Tibial nerve (tissue), 4 donors: ENCODE measurements around the gene C3orf22. TPM values are rescaled to one million over a fixed set of nuclear protein-coding genes. Genes with fewer than 3 reads are reported as not detected.

Experiments
- DNase-seq, 2 donors: peaks; one replicate each; pipeline ENCODE4 v3.0.0-alpha.2; 2019; ENCODE audit warnings: low spot score in 2 of 2
- H3K27ac ChIP-seq, 4 donors: fragments of 200-600 bp; sonication (generic) in 3 of 4; one replicate each; pipeline ENCODE4 v1.5.1; 2017 to 2019; ENCODE audit warnings: mild to moderate bottlenecking in 1 of 4
- H3K27me3 ChIP-seq, 2 donors: fragments of 200-600 bp; sonication (generic) in 1 of 2; one replicate each; pipeline versions ENCODE4 v1.5.1 to v1.6.0; 2017 to 2019
- H3K36me3 ChIP-seq, 3 donors: fragments of 200-600 bp; sonication (generic); one replicate each; pipeline ENCODE4 v1.5.1; 2018 to 2019
- H3K4me1 ChIP-seq, 4 donors: fragments of 200-600 bp; sonication (generic) in 3 of 4; one replicate each; pipeline ENCODE4 v1.5.1; 2017 to 2019
- H3K4me3 ChIP-seq, 4 donors: fragments of 200-600 bp; sonication (generic) in 3 of 4; one replicate each; pipeline ENCODE4 v1.5.1; 2017 to 2019; ENCODE audit warnings: mild to moderate bottlenecking in 1 of 4, moderate library complexity in 1 of 4
- H3K9me3 ChIP-seq, 4 donors: fragments of 200-600 bp; sonication (generic) in 3 of 4; one replicate each; pipeline ENCODE4 v1.5.1; 2017 to 2019
- EP300 ChIP-seq, 2 donors: sonication (generic); formaldehyde crosslinking; IDR thresholded peaks; one replicate each; pipeline ENCODE4 v1.6.1; 2017; ENCODE audit warnings: antibody characterized with exemption in 2 of 2, mild to moderate bottlenecking in 1 of 2
- POLR2A ChIP-seq, 2 donors: fragments of 450-650 bp; IDR thresholded peaks; one replicate each; pipeline ENCODE4 v1.6.1; 2017; ENCODE audit warnings: antibody characterized with exemption in 2 of 2, mild to moderate bottlenecking in 2 of 2, moderate library complexity in 2 of 2
- WGBS, 2 donors: methylation state at CpG; one replicate each; pipeline ENCODE4 v1.1.5; 2018; 5-methylcytosine and 5-hydroxymethylcytosine counted together
- total RNA-seq, 4 donors: library from RNA; depleted of rRNA; stranded (reverse); fragments of >200 nt; gene quantifications; one replicate each; pipeline ENCODE4 v1.1.0, GENCODE V29; 2016
- TF ChIP-seq, protein P1 (sequence below), 5 experiments: fragments of 200-600 bp in 3 of 5; fragments of 450-650 bp in 2 of 5; sonication (generic) in 3 of 5; IDR thresholded peaks; one replicate each; pipeline ENCODE4 v1.5.1; 2016 to 2019; ENCODE audit warnings: antibody characterized with exemption in 5 of 5, mild to moderate bottlenecking in 3 of 5, moderate library complexity in 2 of 5

C3orf22 gene
- total RNA-seq, 4 donors from 2014 or later = not detected

DNA sequence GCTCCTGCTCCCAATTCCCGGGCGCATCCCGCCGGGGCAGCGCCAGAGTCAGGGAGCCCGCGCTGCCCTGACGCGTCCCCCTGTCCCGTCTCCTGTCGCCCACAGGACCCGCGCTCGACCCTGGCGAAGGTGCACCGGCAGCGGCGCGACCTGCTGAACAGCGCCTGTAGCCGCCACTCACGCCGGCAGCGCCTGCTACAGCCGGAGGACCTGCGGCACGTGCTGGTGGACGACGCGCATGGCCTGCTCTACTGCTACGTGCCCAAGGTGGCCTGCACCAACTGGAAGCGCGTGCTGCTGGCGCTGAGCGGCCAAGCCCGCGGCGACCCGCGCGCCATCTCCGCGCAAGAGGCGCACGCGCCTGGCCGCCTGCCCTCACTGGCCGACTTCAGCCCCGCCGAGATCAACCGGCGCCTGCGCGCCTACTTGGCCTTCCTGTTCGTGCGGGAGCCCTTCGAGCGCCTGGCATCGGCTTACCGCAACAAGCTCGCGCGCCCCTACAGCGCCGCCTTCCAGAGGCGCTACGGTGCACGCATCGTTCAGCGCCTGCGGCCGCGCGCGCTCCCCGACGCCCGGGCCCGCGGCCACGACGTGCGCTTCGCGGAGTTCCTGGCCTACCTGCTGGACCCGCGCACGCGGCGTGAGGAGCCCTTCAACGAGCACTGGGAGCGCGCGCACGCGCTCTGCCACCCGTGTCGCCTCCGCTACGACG lies 16.9 kb downstream of the C3orf22 start:
- whole genome bisulfite sequencing, 2 donors = 41 to 44% methylated on average over 50 to 77 of the region's 101 CpGs
- TF ChIP-seq POLR2A (IDR thresholded peaks at IDR 0.05) (no peak), EP300 (IDR thresholded peaks at IDR 0.05) (no peak)
- TF ChIP-seq, protein P1, sequence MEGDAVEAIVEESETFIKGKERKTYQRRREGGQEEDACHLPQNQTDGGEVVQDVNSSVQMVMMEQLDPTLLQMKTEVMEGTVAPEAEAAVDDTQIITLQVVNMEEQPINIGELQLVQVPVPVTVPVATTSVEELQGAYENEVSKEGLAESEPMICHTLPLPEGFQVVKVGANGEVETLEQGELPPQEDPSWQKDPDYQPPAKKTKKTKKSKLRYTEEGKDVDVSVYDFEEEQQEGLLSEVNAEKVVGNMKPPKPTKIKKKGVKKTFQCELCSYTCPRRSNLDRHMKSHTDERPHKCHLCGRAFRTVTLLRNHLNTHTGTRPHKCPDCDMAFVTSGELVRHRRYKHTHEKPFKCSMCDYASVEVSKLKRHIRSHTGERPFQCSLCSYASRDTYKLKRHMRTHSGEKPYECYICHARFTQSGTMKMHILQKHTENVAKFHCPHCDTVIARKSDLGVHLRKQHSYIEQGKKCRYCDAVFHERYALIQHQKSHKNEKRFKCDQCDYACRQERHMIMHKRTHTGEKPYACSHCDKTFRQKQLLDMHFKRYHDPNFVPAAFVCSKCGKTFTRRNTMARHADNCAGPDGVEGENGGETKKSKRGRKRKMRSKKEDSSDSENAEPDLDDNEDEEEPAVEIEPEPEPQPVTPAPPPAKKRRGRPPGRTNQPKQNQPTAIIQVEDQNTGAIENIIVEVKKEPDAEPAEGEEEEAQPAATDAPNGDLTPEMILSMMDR (IDR thresholded peaks at IDR 0.05) = no peak
- H3K9me3 ChIP-seq = peaks cover 0 to 5% (median 0%) of the 10 kb centered on the region in 4 donors
- H3K27ac ChIP-seq = no peak overlapping the region
- no peak overlapping the region for H3K4me3 ChIP-seq
- no peaks in the 10 kb centered on the region for H3K36me3 ChIP-seq
- H3K4me1 ChIP-seq = peaks cover 0 to 8% (median 0%) of the 10 kb centered on the region in 4 donors
- DNase-seq = no peak
- peaks cover 0 to 42% of the 10 kb centered on the region in 2 donors for H3K27me3 ChIP-seq

DNA sequence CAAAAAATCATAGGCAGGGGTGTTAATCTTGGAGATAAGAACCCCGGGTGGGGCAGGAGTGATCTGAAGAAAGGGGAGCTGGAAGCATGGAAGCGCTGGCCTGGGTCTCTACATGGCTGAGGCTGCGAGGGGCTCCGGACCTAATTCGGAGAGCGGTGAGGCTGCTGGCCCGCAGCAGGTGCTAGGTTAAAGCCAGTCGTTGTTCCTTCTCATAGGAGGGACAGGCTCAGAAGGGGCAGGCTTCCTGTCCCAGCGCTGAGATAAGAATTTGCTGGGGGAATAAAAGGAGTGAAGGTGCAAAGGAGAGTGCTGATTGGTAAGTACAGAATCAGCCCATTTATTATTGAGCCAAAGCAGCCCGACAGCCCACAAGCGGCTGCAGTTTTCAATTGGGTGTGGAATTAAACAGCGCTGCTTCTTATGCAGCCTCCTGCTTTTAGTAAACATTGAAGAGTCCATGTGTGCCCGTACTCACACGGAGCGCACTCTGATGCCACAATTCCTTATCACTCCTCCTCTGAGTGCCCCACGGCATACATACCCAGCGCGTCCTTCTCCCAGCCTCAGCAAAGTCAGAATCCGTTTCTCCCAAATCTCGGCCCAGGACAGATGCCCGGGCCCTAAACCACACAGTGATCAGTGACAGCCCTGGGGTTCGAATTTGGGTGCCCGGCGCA lies 17.6 kb downstream of the C3orf22 start:
- Histone ChIP-seq H3K4me3 (no peak overlapping the region), H3K36me3 (no peaks in the 10 kb centered on the region), H3K9me3 (peaks cover 0 to 5% (median 0%) of the 10 kb centered on the region in 4 donors), H3K27ac (no peak overlapping the region), H3K4me1 (peaks cover 0 to 8% (median 0%) of the 10 kb centered on the region in 4 donors), H3K27me3 (peaks cover 0 to 42% of the 10 kb centered on the region in 2 donors)
- peak in 1 of 2 donors; percentile 1 for DNase-seq
- WGBS, 2 donors = 71 to 75% methylated on average over 24 of the region's 24 CpGs
- TF ChIP-seq EP300 (IDR thresholded peaks at IDR 0.05) = no peak
- TF ChIP-seq POLR2A (IDR thresholded peaks at IDR 0.05) = no peak
- TF ChIP-seq, protein P1 (IDR thresholded peaks at IDR 0.05) = no peak

DNA sequence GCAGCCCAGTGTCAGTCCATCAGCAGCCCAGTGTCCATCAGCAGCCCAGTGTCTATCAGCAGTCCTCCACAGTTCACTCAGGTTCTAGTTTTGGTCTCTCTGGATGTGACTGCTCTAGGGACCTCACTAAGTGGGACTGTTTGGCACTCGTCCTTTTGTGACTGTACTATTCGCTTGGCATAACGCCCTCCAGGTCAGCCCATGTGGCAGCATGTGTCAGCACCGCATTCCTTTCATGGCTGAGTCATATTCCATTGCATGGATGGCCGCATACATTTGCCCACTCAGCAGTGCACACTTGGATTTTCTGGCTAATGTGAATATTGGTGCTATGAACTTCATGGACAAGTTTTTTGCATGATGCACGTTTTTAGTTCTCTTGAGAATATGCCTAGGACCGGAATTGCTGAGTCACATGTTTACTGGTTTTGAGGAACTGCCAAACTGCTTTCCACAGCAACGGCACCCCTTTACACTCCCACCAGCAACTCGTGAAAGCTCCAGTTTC lies 18.3 kb downstream of the C3orf22 start:
- no peak overlapping the region for H3K27ac ChIP-seq
- peaks cover 0 to 8% (median 0%) of the 10 kb centered on the region in 4 donors for H3K4me1 ChIP-seq
- no peak overlapping the region for H3K4me3 ChIP-seq
- TF ChIP-seq POLR2A (IDR thresholded peaks at IDR 0.05) = no peak
- peak in 1 of 2 donors; percentile 13 for TF ChIP-seq EP300 (IDR thresholded peaks at IDR 0.05)
- TF ChIP-seq, protein P1 (IDR thresholded peaks at IDR 0.05) = no peak
- peaks cover 0 to 5% (median 0%) of the 10 kb centered on the region in 4 donors for H3K9me3 ChIP-seq
- whole genome bisulfite sequencing, 2 donors = 21 to 23% methylated on average over 9 of the region's 9 CpGs
- peak in 1 of 2 donors; percentile 10 for DNase-seq
- no peaks in the 10 kb centered on the region for H3K36me3 ChIP-seq
- H3K27me3 ChIP-seq = peaks cover 0 to 42% of the 10 kb centered on the region in 2 donors

DNA sequence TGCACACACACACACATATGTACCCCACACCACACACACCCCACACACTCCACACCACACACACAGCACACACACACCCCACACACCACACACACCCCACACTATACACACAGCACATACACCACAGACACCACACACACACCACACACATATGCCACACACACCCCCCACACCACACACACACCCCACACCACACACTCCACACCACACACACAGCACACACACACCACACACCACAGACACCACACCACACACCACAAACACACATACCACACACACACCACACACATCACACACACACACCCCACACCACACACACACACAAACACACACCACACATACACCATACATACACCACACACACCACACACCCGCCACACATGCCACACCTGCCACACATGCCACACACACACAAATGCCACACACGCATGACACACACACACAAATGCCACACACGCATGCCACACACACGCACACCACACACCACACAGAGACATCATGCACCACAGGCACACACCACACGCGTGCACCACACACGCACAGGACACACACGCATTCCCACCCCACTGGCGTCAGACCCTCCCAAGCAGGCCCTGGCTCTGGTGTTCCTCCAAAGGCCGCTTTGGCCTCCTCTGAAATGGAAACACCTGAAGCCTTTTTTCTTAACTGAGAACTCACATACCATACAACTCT lies 19.0 kb downstream of the C3orf22 start:
- Histone ChIP-seq H3K36me3 (no peaks in the 10 kb centered on the region), H3K9me3 (peaks cover 0 to 5% (median 0%) of the 10 kb centered on the region in 4 donors), H3K27ac (no peak overlapping the region), H3K27me3 (peaks cover 0 to 42% of the 10 kb centered on the region in 2 donors), H3K4me3 (no peak overlapping the region), H3K4me1 (peaks cover 0 to 8% (median 0%) of the 10 kb centered on the region in 4 donors)
- TF ChIP-seq, protein P1 (IDR thresholded peaks at IDR 0.05) = no peak
- no peak for TF ChIP-seq POLR2A (IDR thresholded peaks at IDR 0.05)
- TF ChIP-seq EP300 (IDR thresholded peaks at IDR 0.05) = no peak
- WGBS, 2 donors = 95 to 96% methylated on average over 10 of the region's 10 CpGs
- no peak for DNase-seq
